HG02642 (cell line): ENCODE results near the gene BABAM1.

Experiments
- ATAC-seq: cut with Tn5 transposase; IDR thresholded peaks from one replicate; pipeline ENCODE4 v1.9.1; 2021; ENCODE audit warnings: mild to moderate bottlenecking; ENCODE audit not compliant: unreplicated experiment, poor library complexity

Gene BABAM1

GRCh38 chr19:17320435-17320834, 53.2 kb downstream of the BABAM1 start:
- no peak for ATAC-seq

DNA sequence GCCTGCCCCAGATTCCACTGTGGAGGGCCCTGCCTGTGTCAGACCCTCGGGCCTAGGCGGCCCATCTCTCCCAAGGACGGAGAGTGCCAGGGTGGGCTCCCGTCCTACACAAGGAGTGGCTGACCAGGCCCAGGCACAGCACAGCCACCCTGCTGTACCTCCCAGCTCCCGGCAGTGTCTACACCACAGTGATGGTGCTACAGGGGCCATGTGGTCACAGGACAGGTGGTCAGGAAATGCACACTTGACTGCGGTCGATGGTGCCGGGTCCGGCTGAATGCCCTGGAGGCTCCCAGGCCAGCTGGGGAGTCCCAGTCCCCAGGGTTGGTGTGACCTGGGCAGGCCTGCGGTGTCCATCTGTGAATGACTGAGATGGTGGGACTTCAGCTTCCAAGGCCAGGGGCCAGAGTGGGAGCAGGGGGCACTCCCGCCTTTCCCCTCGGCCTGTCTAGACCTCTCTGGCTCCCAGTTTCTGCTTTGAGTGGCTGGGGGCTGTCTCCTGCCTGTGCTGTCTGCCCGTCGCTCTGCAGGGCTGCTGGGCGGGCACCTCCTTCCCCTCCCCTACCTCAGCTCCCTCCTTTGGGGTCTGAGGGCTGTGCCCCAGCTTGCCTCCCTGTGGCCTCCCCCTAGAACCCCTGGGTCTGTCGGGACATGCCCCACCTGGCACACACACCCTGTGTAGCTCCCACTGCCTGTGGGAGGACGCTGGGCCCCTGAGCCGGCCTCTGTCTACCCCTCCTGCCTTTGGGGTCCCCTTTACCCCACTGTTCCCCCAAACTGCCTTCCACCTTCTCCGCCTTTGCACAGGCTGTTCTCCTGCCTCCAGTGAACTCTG, 54.6 kb downstream of the BABAM1 start:
- no peak for ATAC-seq

GRCh38 chr19:17322854-17323253, 55.6 kb downstream of the BABAM1 start:
- no peak for ATAC-seq

GRCh38 chr19:17323300-17323963, 56.2 kb downstream of the BABAM1 start:
- no peak for ATAC-seq

- no peak for ATAC-seq
These were observed 56.7 kb downstream of the BABAM1 start for GRCh38 chr19:17323964-17324332.

GRCh38 chr19:17324357-17325114, 57.3 kb downstream of the BABAM1 start:
- ATAC-seq: no peak

DNA sequence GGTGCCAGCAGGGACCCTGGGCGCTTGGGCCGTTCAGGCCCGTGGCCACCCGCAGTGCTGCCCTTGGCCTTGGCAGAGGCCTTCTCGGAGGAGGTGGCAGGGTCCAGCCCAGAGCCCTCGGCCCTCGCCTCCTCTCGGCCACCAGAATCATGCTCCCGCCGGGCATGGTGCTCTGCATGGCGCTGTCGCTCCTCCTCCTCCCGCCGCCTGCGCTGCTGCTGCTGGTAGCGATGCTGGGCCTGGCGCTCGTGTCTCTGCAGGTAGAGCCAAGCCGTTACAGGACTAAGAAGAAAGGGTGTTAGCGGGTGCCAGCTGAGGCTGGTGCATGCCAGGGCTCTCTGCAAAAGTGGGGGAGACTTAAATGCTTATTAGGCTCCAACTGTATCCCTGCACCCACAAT, 57.9 kb downstream of the BABAM1 start:
- no peak for ATAC-seq

GRCh38 chr19:17325881-17326594, 58.8 kb downstream of the BABAM1 start:
- ATAC-seq: no peak

DNA sequence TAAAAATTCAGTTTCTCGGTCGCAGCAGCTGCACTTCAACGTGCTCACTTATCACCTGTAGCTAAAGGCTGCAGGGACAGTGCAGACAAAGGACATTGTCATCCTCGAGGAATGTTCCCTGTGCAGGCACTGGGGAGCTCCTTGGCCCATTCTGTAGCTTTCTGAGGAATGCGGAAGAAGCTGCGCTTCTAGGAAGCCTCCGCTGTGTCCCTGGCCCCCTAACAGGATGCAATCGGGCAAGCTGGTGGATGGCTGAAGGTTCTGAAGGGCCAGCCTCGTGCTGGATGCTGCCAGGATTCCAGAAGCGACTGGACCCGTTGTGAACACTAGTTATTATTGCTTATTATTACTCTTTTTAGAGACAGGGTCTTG, 59.3 kb downstream of the BABAM1 start:
- ATAC-seq: no peak

GRCh38 chr19:17327068-17327653, 59.9 kb downstream of the BABAM1 start:
- ATAC-seq: no peak

GRCh38 chr19:17327654-17328516, 60.6 kb downstream of the BABAM1 start:
- no peak for ATAC-seq
